GM18951 (cell line): ENCODE measurements around the gene SPATA33.
"Not testable (repeated sequence)": the region's sequence is repeated elsewhere in the genome, so short reads cannot be mapped to it uniquely, and the experiment has no call there.

Experiments
- POLR2A ChIP-seq: IDR thresholded peaks from 4 replicates; pipeline ENCODE4 v1.6.1; 2011; ENCODE audit warnings: mild to moderate bottlenecking; ENCODE audit not compliant: insufficient read length, insufficient read depth; ENCODE audit errors: extremely low read depth
- in situ Hi-C: fragments of 300-500 bp; cut with MboI; formaldehyde crosslinking; loops from one replicate; pipeline ENCODE4 v1.12.0; 2022; ENCODE audit warnings: low sequenced_read_pairs, mixed read lengths, inconsistent platforms; ENCODE audit not compliant: unreplicated experiment

SPATA33 gene

DNA sequence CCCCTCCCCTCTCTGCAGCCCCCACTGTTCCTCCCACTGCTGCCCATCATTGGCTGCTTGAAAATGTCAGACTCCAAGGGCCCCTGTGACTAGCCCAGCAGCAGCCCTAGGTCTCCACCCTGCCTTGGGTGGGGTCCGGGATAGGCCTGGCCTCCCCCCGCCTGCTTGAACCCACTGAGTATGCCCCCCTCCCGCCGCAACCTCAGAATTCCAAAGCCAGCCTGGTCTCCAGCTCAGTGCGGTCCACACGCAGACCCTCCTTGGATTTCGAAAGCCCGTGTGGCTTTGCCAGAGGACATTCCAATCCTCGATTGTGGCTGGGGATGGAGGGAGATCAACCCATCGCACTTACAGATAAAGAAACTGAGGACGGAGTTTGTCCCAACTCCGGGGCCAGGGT lies 37.8 kb upstream of the SPATA33 start:
- in situ Hi-C loops, result no loop called here
- no peak for TF ChIP-seq POLR2A

DNA sequence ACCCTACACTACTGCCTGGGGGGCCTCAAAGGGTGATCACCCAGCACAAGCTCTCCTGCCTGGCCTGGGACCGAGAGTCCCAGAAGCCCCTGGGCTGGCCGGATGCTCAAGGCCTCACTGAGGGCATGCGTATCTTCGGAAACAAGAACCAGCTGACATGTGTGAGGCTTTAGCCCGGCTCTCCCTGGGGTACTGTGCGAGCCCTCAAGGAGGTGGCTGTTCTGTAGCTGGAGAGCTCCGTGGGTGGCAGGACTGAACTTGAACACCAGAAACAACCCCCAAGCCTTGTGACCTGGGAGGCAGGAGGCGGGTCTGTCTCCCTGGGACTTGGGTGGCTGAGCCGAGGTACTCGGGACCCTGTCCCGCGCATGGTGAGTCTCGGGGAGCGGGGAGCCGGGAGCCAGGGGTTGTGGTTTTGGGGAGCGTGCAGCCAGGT lies 37.2 kb upstream of the SPATA33 start:
- TF ChIP-seq POLR2A, result no peak
- in situ Hi-C loops, result no loop called here

DNA sequence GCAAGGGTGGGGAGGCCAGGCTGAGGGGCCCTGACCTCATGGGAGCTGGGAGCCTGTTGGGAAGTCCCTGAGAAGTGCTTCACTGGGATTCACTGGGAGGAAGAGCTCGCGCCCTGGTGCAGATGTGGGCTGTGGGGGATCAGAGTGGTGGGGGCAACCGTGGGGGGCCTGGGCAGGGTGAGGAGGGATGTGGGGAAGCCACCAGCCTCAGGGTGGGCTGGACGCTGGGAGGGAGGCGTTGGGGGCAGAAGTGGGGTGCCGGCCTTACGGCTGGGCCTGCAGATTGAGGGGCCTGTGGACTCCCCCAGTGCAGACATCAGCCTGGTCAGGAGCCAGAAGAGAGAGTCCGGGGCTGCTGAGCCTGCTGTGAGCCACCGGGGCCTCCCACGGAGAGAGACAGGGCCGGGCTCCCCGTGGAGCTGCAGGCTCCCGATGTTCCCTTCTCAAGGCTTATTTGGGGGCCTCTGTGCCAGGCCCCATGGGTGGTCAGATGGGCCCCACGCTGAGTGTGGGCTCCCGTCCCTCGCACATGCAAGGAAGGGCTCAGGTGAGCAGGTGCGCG lies 36.4 kb upstream of the SPATA33 start:
- in situ Hi-C loops, result no loop called here
- TF ChIP-seq POLR2A, result no peak

DNA sequence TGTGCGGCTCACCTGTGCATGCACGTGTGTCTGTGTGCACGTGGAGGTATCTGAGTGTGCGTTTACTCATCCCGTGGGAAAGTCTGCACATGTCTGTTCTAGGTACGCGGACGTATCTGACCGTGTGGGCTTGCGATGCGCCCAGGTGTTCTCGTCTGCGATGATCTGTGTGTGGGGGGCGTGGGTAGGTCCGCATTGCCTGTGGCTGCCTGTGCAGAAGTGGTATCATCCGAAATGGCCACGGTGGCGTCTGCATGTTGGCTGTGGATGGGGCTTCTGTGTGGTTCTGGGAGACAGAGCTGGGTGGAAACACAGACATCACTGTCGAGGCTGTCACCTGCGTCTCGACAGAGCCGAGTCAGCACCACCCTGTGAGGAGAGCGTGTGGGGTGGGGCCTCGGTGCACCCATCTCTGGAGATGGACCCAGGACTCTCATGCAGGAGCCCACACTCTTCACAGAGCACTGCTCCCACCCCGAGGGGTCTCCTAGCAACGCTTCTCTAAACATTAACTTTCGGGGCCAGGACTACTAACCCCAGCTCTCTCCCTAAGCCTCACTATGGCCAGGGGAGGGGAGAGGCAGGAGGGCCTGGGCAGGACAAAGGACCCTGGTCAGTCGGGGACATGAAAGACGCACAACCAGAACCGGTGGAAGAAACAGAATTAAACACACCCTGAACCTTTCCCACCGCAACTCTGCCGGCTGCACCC lies 35.8 kb upstream of the SPATA33 start:
- no peak for TF ChIP-seq POLR2A
- in situ Hi-C loops, result no loop called here

DNA sequence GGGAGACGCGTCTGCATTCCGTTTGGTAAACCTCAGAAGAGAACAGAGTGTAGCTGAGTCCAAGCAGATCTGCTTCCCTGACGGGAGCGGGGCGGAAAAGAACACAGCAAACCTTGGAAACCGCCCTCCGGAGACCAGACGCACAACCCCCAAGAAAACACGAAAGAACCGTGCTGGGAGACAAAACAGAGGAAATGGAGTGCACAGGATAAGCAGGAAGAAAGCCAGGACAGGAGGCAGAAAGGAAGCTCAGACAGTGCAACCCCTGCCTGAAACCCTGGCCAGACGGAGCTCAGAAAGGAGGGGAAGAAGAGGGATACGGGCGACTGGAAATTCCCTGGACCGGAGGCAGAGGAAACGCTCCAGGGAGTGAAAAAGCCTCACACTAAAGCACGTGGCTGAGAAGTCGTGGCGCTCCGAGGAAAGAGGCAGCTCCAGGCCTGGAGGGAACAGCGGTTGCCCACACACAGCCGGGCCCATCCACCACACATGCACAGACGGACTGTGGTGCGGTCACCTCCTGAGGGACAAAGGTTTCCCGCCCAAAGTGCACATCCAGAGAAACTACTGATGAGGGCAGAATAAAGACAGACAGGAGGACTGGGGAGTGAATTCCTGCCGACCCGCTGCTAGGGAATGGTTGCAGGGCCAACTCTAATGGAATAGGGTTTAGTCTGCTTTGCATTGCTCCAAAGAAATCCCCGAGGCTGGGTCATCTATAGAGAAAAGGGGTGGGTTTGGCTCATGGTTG lies 34.0 kb upstream of the SPATA33 start:
- in situ Hi-C loops, result no loop called here
- no peak for TF ChIP-seq POLR2A

DNA sequence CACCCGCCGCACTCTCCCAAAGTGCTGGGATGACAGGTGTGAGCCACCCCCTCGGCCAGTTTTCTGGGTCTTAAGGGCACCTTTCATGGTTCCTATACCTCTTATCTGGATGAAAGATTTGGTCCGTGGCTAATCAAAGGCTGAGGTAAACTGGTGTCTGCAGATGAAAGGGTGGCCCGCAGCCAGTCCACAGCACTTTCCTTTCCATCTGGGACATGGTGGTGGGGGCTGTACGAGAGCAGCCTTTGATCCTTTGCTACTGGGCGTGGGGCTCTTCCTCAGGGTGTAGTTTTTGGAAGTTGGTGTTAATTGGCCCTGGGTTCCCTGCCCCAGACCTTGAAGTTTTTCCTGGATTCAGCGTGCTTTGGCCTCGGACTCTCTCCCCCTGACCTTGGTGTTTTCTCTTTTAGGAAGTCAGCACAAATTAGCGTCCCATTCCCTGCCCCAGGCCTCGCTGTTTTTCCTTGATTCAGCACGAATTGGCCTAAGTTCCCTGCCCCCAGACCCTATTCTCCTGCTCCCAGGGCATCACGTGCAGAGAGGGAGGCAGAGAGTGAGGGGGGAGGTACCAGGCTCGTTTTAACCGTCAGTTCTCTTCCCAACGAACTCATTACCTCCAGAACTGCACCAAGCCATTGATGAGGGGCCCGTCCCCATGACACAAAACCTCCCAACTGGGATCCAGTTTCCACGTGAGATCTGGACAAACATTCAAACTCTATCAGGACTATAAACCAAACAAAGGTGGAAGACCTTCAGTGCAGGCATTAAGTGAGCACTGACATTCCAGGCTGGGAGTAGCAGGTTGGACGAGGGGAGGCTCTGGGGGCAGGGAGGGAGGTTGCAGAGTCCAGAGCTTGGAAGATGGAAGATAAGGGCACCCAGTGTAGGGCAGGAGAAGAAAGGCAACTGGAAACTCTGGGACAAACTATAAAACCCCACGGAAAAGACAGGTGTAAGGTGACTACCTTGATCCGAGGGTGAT lies 32.6 kb upstream of the SPATA33 start:
- no peak for TF ChIP-seq POLR2A
- in situ Hi-C loops, result no loop called here

DNA sequence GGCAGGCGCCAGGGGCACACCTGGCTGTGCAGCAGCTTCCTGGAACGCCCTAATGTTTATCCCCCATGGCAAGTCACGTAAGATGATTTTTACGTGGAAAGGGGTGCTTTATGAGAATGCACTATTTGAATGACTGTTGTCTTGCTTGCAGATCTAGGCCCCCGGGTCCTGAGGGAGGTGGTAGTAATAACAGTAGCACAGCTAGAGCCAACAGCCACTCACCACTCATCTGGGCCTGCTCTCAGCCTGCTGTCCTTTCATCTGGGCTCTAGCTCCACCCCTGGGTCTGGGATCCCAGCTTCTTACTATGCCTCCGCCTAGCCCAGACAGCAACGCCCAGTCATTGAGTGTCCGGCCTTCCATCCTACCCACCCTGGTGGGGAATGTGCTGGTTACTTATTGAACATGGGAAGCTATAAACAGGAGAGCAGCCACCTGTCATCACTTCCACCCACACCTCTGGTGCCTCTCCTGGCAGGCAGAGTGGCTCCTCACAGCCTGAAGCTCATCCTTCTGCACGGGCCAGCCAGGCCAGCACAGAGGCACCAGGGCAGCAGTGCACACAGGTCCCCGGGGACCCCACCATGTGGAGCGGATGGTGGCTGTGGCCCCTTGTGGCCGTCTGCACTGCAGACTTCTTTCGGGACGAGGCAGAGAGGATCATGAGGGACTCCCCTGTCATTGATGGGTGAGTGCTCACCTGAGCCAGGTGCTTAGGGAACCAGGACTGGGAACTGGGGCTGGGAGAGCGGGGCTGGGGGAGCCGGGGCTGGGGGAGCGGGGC lies 27.6 kb upstream of the SPATA33 start:
- in situ Hi-C loops, result no loop called here
- TF ChIP-seq POLR2A, result no peak

DNA sequence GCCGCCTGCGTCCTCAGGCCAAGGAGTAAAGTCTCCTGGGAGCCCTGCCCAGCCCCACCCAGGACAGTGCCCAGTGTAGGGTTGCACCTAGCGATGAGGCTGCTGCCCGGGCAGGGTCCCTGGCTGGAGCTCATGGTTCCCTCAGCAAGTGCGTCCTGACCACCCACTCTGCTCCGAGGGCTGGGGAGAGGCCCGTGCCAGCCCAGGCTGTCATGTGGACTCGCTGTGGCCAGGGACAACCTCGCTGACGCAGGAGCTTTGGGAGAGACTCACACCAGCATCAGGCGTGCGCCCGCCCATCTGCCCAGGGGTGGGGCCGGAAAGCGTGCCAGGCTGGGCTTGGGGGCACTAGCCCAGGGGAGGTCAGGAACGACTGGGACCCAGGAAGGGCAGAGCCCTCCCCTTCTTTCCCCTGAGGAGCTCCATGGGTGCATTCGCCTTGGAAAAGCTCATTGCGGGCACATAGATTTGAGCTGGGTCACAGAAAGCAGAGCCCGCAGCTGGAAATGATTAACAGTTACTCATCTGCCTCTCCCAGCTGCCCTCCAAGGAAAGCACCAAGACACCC lies 24.5 kb upstream of the SPATA33 start:
- in situ Hi-C loops, result no loop called here
- TF ChIP-seq POLR2A, result no peak

DNA sequence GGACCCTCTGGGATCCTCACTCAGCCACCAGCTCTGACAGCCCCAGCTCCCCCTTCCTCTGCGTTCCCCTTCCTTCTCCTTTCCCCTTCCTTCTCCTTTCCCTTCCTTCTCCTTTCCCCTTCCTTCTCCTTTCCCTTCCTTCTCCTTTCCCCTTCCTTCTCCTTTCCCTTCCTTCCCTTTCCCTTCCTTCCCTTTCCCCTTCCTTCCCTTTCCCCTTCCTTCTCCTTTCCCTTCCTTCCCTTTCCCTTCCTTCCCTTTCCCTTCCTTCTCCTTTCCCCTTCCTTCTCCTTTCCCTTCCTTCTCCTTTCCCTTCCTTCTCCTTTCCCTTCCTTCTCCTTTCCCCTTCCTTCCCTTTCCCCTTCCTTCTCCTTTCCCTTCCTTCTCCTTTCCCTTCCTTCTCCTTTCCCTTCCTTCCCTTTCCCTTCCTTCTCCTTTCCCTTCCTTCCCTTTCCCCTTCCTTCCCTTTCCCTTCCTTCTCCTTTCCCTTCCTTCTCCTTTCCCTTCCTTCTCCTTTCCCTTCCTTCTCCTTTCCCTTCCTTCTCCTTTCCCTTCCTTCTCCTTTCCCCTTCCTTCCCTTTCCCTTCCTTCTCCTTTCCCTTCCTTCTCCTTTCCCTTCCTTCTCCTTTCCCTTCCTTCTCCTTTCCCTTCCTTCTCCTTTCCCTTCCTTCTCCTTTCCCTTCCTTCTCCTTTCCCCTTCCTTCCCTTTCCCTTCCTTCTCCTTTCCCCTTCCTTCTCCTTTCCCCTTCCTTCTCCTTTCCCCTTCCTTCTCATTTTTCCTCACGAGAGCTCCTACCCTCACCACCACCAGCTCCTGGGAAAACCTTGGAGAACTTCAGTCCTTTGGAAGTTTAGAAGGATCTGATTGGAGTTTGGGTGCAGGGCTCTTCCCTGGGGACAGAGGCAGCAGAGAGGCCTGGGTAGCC lies 22.9 kb upstream of the SPATA33 start:
- in situ Hi-C loops, result not testable (repeated sequence)

DNA sequence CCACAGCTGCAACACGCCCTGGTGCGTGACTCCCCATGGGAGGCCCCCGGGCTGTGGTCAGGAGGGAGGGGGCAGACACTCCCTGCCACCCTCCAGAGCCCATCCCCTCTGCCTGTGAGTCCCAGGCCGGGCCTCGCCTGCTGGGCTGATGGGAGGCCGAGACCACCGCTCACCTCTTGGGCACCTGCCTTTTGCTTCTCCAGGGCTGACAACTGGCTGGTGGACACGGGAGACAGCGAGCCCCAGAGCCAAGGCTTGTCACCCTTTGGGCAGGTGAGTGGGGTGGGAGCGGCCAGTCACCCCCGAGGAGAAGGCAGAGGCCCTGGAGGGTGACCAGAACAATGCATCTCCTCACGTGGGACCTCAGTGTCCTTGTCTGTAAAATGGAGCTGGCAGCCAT lies 21.0 kb upstream of the SPATA33 start:
- TF ChIP-seq POLR2A, result no peak
- in situ Hi-C loops, result no loop called here

DNA sequence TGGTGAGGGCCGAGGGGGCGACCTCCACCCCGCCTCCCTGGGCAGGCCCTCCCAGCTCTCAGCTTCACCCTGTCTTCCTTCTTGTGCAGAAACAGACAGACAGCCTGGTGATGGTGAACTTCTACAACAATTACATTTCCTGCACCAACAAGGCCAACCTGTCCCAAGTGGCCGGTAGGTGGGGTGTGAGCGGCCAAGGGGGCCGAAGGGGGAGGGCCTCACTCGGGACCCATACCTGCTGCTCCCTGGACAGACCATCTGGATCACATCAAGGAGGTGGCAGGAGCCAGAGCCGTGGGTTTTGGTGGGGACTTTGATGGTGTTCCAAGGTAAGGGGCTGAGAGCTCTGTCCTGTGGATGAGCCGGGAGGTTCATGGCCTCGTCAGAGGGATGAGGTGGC lies 20.3 kb upstream of the SPATA33 start:
- TF ChIP-seq POLR2A, result no peak

DNA sequence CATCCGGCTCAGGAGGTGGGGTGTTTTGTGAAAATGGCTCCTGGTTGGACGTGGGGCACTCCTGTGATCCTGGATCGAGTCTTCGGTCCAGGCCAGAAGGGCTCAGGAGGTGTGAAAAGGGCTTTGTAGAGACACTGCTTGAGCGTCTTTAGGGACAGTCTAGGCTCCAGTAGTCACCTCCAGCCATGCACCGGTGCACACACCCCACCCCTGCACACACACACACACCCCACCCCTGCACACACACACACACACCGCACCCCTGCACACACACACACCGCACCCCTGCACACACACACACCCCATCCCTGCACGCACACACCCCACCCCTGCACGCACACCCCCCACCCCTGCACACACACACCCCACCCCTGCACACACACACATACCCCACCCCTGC lies 19.2 kb upstream of the SPATA33 start:
- in situ Hi-C loops, result no loop called here
- no peak for TF ChIP-seq POLR2A

More for the DNA sequence above, 20.3 kb upstream of the SPATA33 start:
- in situ Hi-C loops, result no loop called here
